Loucy (cell line): ENCODE measurements around the gene CTSA.

ENCODE experiments used
- H2AFZ ChIP-seq: fragments of 200-600 bp; sonication (generic); 2 replicates; pipeline ENCODE4 v1.6.0; 2016; ENCODE audit warnings: antibody characterized with exemption, mild to moderate bottlenecking, low read length, moderate library complexity
- H3F3A ChIP-seq: fragments of 200-600 bp; 2 replicates; pipeline ENCODE4 v1.6.0; 2016; ENCODE audit warnings: antibody characterized with exemption, low read depth, mild to moderate bottlenecking
- H3K27me3 ChIP-seq: fragments of 200-600 bp; sonication (generic); 2 replicates; pipeline ENCODE4 v1.6.1; 2014; ENCODE audit warnings: low read length, mild to moderate bottlenecking; ENCODE audit not compliant: insufficient read depth, poor library complexity, severe bottlenecking
- H3K36me3 ChIP-seq: fragments of 200-600 bp; sonication (generic); 2 replicates; pipeline ENCODE4 v1.6.1; 2016; ENCODE audit warnings: low read length; ENCODE audit not compliant: insufficient read depth
- H3K4me1 ChIP-seq: fragments of 200-600 bp; sonication (generic); 2 replicates; pipeline ENCODE4 v1.5.1; 2014; ENCODE audit warnings: low read length, mild to moderate bottlenecking; ENCODE audit not compliant: insufficient read depth, poor library complexity, severe bottlenecking
- H3K4me2 ChIP-seq: fragments of 200-600 bp; sonication (generic); 2 replicates; pipeline ENCODE4 v1.6.0; 2014; ENCODE audit warnings: antibody characterized with exemption, low read length, low read depth, mild to moderate bottlenecking; ENCODE audit not compliant: poor library complexity, severe bottlenecking
- H3K4me3 ChIP-seq: fragments of 200-600 bp; sonication (generic); 2 replicates; pipeline ENCODE4 v1.5.1; 2014; ENCODE audit warnings: low read length, mild to moderate bottlenecking, mixed read lengths; ENCODE audit not compliant: poor library complexity, severe bottlenecking
- H3K79me2 ChIP-seq: fragments of 200-600 bp; sonication (generic); 2 replicates; pipeline ENCODE4 v1.6.1; 2014; ENCODE audit warnings: low read length; ENCODE audit not compliant: insufficient read depth
- H3K9ac ChIP-seq: fragments of 200-600 bp; sonication (generic); 2 replicates; pipeline ENCODE4 v1.6.0; 2014; ENCODE audit warnings: mild to moderate bottlenecking, low read depth, low read length, moderate library complexity; ENCODE audit not compliant: poor library complexity, severe bottlenecking
- H3K9me2 ChIP-seq: fragments of 200-600 bp; sonication (generic); replicated peaks from 2 replicates; pipeline ENCODE4 v1.6.1; 2016; ENCODE audit warnings: low read depth, low read length, mixed read lengths
- H3K9me3 ChIP-seq: fragments of 200-600 bp; sonication (generic); 2 replicates; pipeline ENCODE4 v1.6.1; 2014; ENCODE audit warnings: mild to moderate bottlenecking, antibody characterized with exemption, low read length, low read depth; ENCODE audit not compliant: insufficient read depth
- H4K20me1 ChIP-seq: fragments of 200-600 bp; sonication (generic); 2 replicates; pipeline ENCODE4 v1.6.0; 2014; ENCODE audit warnings: antibody characterized with exemption, low read length, mild to moderate bottlenecking; ENCODE audit not compliant: insufficient read depth, poor library complexity, severe bottlenecking
- EZH2phosphoT487 ChIP-seq: fragments of 200-600 bp; IDR thresholded peaks from 2 replicates; pipeline ENCODE4 v1.6.1; 2018; ENCODE audit warnings: antibody characterized with exemption, mild to moderate bottlenecking, moderate library complexity, borderline replicate concordance
- TF ChIP-seq, protein P1 (sequence below): fragments of 200-600 bp; sonication (generic); conservative IDR thresholded peaks from 2 replicates; pipeline ENCODE4 v1.5.1; 2014; ENCODE audit warnings: mild to moderate bottlenecking, antibody characterized with exemption, low read length

The CTSA gene

DNA sequence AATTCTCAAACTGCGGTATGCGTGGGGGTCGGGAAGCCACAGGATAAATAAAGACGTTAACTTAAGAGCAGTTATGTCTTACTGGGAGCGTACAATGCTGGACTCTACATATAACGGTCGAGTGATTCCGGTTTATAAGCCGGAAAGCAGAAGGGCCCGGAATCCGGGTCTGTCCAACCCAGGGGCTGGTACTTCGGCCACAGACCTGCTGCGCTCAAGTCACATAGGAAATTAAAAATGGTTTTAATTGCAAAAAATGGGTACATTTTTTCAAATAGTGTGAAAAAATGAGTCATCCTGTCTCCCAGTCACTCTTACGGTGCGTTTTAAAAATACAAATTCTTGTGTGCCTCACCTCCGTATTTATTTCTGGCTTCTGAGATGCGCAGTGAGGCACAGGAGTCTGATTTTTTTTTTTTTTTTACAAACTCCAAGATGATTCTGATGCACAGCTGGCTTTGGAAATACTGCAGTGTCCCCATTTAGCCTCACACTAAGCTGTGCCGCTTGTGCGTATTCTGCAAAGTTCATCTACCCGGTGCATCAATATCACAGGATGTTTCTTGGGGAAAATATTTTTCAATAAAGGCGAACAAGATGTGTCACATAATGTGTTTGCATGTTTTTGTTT is 44.4 kb downstream of the CTSA start:
- H2AFZ ChIP-seq, result peak overlapping the region; percentile 56; the same call in 1 of the 2 replicates
- peaks cover 33% of the 10 kb centered on the region for H3K36me3 ChIP-seq
- H3K9ac ChIP-seq, result peak overlapping the region; percentile 85
- no peaks in the 10 kb centered on the region for H3K9me2 ChIP-seq
- peaks cover 41% of the 10 kb centered on the region for H4K20me1 ChIP-seq
- TF ChIP-seq EZH2phosphoT487, result no peak
- TF ChIP-seq, protein P1, sequence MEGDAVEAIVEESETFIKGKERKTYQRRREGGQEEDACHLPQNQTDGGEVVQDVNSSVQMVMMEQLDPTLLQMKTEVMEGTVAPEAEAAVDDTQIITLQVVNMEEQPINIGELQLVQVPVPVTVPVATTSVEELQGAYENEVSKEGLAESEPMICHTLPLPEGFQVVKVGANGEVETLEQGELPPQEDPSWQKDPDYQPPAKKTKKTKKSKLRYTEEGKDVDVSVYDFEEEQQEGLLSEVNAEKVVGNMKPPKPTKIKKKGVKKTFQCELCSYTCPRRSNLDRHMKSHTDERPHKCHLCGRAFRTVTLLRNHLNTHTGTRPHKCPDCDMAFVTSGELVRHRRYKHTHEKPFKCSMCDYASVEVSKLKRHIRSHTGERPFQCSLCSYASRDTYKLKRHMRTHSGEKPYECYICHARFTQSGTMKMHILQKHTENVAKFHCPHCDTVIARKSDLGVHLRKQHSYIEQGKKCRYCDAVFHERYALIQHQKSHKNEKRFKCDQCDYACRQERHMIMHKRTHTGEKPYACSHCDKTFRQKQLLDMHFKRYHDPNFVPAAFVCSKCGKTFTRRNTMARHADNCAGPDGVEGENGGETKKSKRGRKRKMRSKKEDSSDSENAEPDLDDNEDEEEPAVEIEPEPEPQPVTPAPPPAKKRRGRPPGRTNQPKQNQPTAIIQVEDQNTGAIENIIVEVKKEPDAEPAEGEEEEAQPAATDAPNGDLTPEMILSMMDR, result no peak
- no peaks in the 10 kb centered on the region for H3K27me3 ChIP-seq
- peaks cover 57% of the 10 kb centered on the region for H3K79me2 ChIP-seq
- H3K4me3 ChIP-seq, result peak overlapping the region; percentile 97
- peaks cover 11% of the 10 kb centered on the region for H3K4me1 ChIP-seq
- peak overlapping the region; percentile 96 for H3K4me2 ChIP-seq
- H3K9me3 ChIP-seq, result no peaks in the 10 kb centered on the region
- H3F3A ChIP-seq, result peaks cover 4% of the 10 kb centered on the region; the same call in 1 of the 2 replicates

DNA sequence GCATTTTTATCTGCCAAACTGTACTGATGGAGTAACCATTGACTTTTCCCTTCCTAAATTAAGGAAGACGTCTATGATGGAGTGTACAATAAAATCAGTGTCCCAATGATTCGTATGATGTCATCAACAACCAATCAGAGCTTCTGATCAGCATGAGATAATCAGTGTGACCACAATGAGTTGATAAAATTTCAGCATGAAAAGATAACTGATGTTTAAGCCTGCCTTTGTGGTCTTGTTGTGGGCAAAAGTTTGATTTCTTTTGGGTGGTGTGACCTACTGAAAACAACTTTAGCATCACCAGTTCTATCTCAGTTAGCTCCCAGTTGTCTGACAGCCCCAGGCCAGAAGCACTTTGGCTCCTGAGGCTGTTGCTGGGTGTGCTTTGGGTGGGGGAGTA is 46.6 kb downstream of the CTSA start:
- H3K4me3 ChIP-seq, result no peak overlapping the region
- no peaks in the 10 kb centered on the region for H3K27me3 ChIP-seq
- H3K9ac ChIP-seq, result no peak overlapping the region
- H4K20me1 ChIP-seq, result peaks cover 41% of the 10 kb centered on the region
- H3K4me1 ChIP-seq, result peaks cover 11% of the 10 kb centered on the region
- H2AFZ ChIP-seq, result no peak overlapping the region
- H3K4me2 ChIP-seq, result no peak overlapping the region
- no peaks in the 10 kb centered on the region for H3K9me2 ChIP-seq
- no peaks in the 10 kb centered on the region for H3K9me3 ChIP-seq
- peaks cover 42% of the 10 kb centered on the region for H3K36me3 ChIP-seq
- H3K79me2 ChIP-seq, result peaks cover 52% of the 10 kb centered on the region
- H3F3A ChIP-seq, result peaks cover 4% of the 10 kb centered on the region; the same call in 1 of the 2 replicates
- no peak for TF ChIP-seq EZH2phosphoT487
- TF ChIP-seq, protein P1, result no peak

DNA sequence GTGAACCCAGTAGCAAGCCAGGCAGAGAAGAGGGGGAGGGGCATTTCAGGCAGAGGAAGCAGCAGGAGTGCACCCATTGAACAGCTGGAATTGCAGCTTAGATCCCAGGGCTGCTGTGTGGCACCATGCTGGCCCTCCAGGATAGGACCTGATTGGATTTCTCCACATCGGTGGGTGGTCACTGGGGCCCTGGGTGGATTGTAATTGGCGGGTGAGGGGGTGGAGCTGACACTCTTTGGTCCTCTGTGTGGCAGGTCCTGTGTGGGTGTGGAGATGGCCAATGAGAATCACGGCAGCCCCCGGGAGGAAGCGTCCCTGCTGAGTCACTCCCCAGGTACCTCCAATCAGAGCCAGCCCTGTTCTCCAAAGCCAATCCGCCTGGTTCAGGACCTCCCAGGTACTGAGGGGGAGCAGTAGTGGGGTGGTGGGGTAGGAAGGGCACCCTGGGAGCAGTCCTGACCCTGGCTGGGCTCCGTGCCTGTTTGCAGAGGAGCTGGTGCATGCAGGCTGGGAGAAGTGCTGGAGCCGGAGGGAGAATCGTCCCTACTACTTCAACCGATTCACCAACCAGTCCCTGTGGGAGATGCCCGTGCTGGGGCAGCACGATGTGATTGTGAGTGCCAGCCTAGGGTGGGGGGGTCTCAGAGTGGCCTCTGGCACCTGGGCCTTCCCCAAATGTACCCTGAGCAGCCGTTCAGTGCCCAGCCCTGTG is 47.7 kb downstream of the CTSA start:
- Histone ChIP-seq H3K4me1 (peaks cover 5% of the 10 kb centered on the region), H2AFZ (no peak overlapping the region), H3F3A (peaks cover 4% of the 10 kb centered on the region; the same call in 1 of the 2 replicates), H3K9me3 (no peaks in the 10 kb centered on the region), H3K79me2 (peaks cover 43% of the 10 kb centered on the region), H3K4me3 (no peak overlapping the region), H3K27me3 (no peaks in the 10 kb centered on the region), H3K4me2 (no peak overlapping the region), H3K9me2 (no peaks in the 10 kb centered on the region), H3K36me3 (peaks cover 53% of the 10 kb centered on the region), H3K9ac (no peak overlapping the region), H4K20me1 (peaks cover 33% of the 10 kb centered on the region)
- no peak for TF ChIP-seq EZH2phosphoT487
- TF ChIP-seq, protein P1, result no peak
